ENCODE results near the gene ARPC5L.
"Not testable (repeated sequence)": the region's sequence is repeated elsewhere in the genome, so short reads cannot be mapped to it uniquely, and the experiment has no call there.

The ARPC5L gene

GRCh38 chr9:124834591-124834990 is 27.3 kb upstream of the ARPC5L start:
- Histone ChIP-seq H3K79me2 (no peaks in the 10 kb centered on the region), H3K4me2 (ENCODE audit: low read length) (no peak overlapping the region), H3K9me3 (ENCODE audit: control insufficient read depth, low read length) (no peaks in the 10 kb centered on the region), H2AFZ (no peak overlapping the region), H3K27me3 (ENCODE audit: control insufficient read depth, insufficient read depth, low read length) (no peaks in the 10 kb centered on the region), H3K9ac (no peak overlapping the region), H3K4me3 (ENCODE audit: low read depth, low read length) (no peak overlapping the region), H3K4me1 (peaks cover 5% of the 10 kb centered on the region), H3K27ac (no peak overlapping the region), H3K36me3 (ENCODE audit: control insufficient read depth, insufficient read depth, low read length) (no peaks in the 10 kb centered on the region)
- TF ChIP-seq CTCF (IDR thresholded peaks at IDR 0.05): no peak

GRCh38 chr9:124835026-124835557 is 26.8 kb upstream of the ARPC5L start:
- H3K27ac ChIP-seq: no peak overlapping the region
- no peak overlapping the region for H3K4me3 ChIP-seq (ENCODE audit: low read depth, low read length)
- TF ChIP-seq CTCF (IDR thresholded peaks at IDR 0.05): no peak
- no peaks in the 10 kb centered on the region for H3K36me3 ChIP-seq (ENCODE audit: control insufficient read depth, insufficient read depth, low read length)
- H3K9me3 ChIP-seq (ENCODE audit: control insufficient read depth, low read length): no peaks in the 10 kb centered on the region
- no peak overlapping the region for H3K4me2 ChIP-seq (ENCODE audit: low read length)
- H3K9ac ChIP-seq: no peak overlapping the region
- no peak overlapping the region for H2AFZ ChIP-seq
- H3K27me3 ChIP-seq (ENCODE audit: control insufficient read depth, insufficient read depth, low read length): no peaks in the 10 kb centered on the region
- H3K4me1 ChIP-seq: peaks cover 5% of the 10 kb centered on the region
- H3K79me2 ChIP-seq: no peaks in the 10 kb centered on the region

- not testable (repeated sequence) for H3K4me1 ChIP-seq; H3K79me2 ChIP-seq; H3K9ac ChIP-seq; H3K4me2 ChIP-seq (ENCODE audit: low read length); H3K36me3 ChIP-seq (ENCODE audit: control insufficient read depth, insufficient read depth, low read length); H3K27ac ChIP-seq; H3K27me3 ChIP-seq (ENCODE audit: control insufficient read depth, insufficient read depth, low read length); H3K9me3 ChIP-seq (ENCODE audit: control insufficient read depth, low read length); H3K4me3 ChIP-seq (ENCODE audit: low read depth, low read length); H2AFZ ChIP-seq
Measured at GRCh38 chr9:124838132-124838531, 23.8 kb upstream of the ARPC5L start.

GRCh38 chr9:124838567-124839275 is 23.2 kb upstream of the ARPC5L start:
- H3K4me2 ChIP-seq (ENCODE audit: low read length); H2AFZ ChIP-seq; H3K79me2 ChIP-seq; H3K4me3 ChIP-seq (ENCODE audit: low read depth, low read length); H3K9ac ChIP-seq; H3K27me3 ChIP-seq (ENCODE audit: control insufficient read depth, insufficient read depth, low read length); H3K36me3 ChIP-seq (ENCODE audit: control insufficient read depth, insufficient read depth, low read length); H3K27ac ChIP-seq; H3K4me1 ChIP-seq; H3K9me3 ChIP-seq (ENCODE audit: control insufficient read depth, low read length): not testable (repeated sequence)

- Histone ChIP-seq H3K4me2 (ENCODE audit: low read length) (no peak overlapping the region), H3K36me3 (ENCODE audit: control insufficient read depth, insufficient read depth, low read length) (no peaks in the 10 kb centered on the region), H3K9ac (no peak overlapping the region), H3K79me2 (no peaks in the 10 kb centered on the region), H3K27ac (no peak overlapping the region), H3K9me3 (ENCODE audit: control insufficient read depth, low read length) (no peaks in the 10 kb centered on the region), H3K4me3 (ENCODE audit: low read depth, low read length) (no peak overlapping the region), H3K27me3 (ENCODE audit: control insufficient read depth, insufficient read depth, low read length) (no peaks in the 10 kb centered on the region), H2AFZ (no peak overlapping the region), H3K4me1 (peaks cover 5% of the 10 kb centered on the region)
- no peak for TF ChIP-seq CTCF (IDR thresholded peaks at IDR 0.05)
Measured at GRCh38 chr9:124839612-124840299, 22.2 kb upstream of the ARPC5L start.

Data from parathyroid adenoma (tissue), 2 donors.